Inferior parietal cortex (tissue), 1 donor: ENCODE results near the gene GNG3.
"Not testable (repeated sequence)": the region's sequence is repeated elsewhere in the genome, so short reads cannot be mapped to it uniquely, and the experiment has no call there.

Source experiments
- DNase-seq: peaks from one replicate; pipeline ENCODE4 v3.0.0-alpha.2; 2016; ENCODE audit errors: extremely low spot score

GNG3 gene

DNA sequence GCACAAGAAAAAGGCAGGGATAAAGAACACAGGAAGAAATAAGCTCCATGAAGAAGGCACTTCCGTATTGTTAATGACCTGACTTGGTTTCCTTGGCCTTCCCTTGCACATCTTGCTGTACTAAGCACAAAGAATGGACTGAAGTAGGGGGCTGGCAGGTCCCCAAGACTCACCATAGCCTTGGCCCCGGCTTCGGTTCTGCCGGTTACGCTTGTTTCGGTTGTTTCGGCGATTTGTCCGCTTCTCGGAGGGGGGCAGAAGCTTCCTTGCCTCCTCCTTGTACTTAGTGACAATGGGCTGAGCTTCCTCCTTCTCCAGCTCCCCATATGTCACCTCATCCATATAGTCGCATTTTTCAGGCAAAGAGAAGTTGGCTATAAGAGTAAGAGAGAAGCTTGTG lies 9.3 kb downstream of the GNG3 start:
- DNase-seq: no peak

GRCh38 chr11:62719302-62719978 lies 12.0 kb downstream of the GNG3 start:
- no peak for DNase-seq

GRCh38 chr11:62721994-62722393 lies 14.5 kb downstream of the GNG3 start:
- no peak for DNase-seq

GRCh38 chr11:62724171-62724570 lies 16.7 kb downstream of the GNG3 start:
- no peak for DNase-seq

GRCh38 chr11:62725646-62726045 lies 18.2 kb downstream of the GNG3 start:
- DNase-seq: no peak

DNA sequence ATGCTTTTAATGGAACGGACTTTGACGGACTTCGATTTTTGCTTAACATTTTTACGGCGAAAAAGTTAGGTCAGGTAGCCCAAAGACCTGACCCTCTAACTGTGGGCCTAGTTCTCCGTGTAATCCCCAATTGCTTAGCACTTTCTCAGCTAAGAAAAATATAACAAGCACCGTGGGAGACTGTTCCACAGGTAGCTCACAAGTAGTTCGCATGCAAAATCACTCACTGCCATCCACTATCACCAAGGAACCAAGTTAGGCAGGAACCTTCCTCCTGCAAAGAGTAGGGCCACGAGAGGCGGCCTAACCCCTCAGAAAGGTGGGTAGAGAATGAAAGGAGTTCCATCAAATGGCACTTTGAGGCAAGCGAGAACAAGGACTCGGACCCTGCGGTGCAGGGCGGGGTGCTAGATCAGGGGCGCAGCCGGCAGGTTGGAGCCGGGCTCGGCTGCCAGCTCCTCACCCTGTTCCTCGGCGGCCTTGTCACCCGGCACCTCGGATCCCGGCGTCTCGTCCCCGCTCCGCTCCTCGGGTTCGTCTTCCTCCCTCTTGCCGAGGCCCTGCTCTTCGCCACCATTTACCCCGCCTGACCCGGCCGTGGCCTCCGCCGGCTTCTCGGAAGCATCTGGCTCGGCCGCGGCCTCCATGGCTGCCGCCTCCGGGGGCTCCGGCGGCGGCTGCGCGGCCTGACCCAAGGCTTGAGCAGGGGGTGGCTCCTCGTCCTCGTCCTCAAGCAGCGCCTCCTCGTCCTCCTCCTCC lies 18.9 kb downstream of the GNG3 start:
- peak; percentile 7 for DNase-seq

- no peak for DNase-seq
Measured at GRCh38 chr11:62726915-62727164, 19.4 kb downstream of the GNG3 start.

GRCh38 chr11:62727165-62727871 lies 19.8 kb downstream of the GNG3 start, which contains the start of gene HNRNPUL2:
Gene HNRNPUL2 (minus strand): TSS chr11:62727457. CDS start chr11:62727156, 301 bp downstream.
- DNase-seq: peak; percentile 99

GRCh38 chr11:62727872-62728170 lies 20.3 kb downstream of the GNG3 start:
- peak; percentile 99 for DNase-seq

DNA sequence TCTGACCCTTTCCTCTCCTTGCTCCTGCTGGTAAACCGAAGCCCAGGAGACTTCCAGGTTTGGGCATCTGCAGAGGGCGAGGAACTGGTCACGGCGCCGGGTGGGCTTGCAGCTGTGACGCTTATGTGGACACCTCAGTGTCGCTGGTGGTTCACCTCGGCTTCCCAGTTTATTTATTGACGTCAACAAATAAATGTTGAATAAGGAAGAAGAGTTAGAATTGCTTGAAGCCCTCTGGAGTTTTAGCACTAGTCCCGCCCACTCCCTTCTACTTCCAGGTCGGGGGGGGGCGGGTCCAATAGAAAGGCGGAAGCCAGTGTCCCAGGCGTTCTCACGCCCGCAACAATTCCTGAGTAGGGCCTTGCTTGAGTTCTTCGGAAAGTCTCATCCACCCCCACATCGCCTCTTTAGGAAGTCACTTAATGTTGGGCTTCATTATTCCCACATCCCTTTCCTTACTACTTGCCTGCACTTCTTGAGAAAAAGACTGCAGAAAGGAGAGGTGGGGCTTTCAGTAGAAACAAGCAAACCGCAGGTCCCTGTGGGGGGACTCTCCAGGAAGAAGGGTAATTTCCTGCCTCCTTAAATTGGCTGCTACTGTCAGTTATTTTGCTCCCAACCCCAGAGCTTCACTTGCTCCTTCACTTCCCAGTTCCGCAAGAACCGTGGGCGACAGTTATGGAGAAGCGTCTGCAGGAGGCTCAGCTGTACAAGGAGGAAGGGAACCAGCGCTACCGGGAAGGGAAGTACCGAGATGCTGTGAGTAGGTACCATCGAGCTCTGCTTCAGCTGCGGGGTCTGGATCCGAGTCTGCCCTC lies 20.9 kb downstream of the GNG3 start, which contains the start of gene TTC9C:
TSS of gene TTC9C (plus strand) at position 316 of the 818 bp plus-strand sequence. CDS start at position 679, 363 bp downstream.
- peak; percentile 90 for DNase-seq

- not testable (repeated sequence) for DNase-seq
Measured at GRCh38 chr11:62730076-62730475, 22.6 kb downstream of the GNG3 start.

DNA sequence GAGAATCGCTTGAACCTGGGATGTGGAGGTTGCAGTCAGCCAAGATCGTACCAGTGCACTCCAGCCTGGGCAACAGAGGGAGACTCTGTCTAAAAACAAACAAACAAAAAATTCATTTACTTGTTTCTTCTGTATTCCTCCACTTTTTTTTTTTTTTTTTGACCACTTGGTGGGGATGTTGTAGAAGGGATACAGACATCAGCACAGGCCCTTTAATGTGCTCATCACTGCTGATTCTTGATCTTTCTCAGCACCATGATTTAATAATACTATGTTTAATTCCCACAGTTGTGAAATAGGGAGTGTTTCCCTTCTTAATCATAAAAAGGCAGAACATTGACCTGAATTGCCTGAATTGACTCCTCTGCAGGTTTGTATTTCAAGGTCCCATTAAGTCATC lies 25.4 kb downstream of the GNG3 start:
- peak; percentile 47 for DNase-seq

- DNase-seq: no peak
Measured at GRCh38 chr11:62737196-62737595, 29.7 kb downstream of the GNG3 start.

- peak; percentile 20 for DNase-seq
Measured at GRCh38 chr11:62747475-62748160, 40.1 kb downstream of the GNG3 start.

DNA sequence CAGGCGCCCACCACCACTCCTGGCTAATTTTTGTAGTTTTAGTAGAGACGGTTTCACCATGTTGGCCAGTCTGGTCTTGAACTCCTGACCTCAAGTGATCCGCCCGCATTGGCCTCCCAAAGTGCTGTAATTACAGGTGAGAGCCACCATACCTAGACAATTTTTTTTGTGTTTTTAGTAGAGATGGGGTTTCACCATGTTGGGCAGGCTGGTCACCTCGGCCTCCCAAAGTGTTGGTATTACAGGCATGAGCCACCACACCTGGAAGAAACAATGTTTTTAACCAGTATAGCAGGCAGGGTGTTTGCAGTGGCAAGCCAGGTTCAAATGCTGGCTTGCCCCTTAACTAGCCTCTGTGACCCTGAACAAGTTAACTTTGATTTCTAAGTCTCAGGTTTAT lies 42.5 kb downstream of the GNG3 start:
- DNase-seq: not testable (repeated sequence)

GRCh38 chr11:62752177-62752785 lies 44.8 kb downstream of the GNG3 start:
- no peak for DNase-seq

DNA sequence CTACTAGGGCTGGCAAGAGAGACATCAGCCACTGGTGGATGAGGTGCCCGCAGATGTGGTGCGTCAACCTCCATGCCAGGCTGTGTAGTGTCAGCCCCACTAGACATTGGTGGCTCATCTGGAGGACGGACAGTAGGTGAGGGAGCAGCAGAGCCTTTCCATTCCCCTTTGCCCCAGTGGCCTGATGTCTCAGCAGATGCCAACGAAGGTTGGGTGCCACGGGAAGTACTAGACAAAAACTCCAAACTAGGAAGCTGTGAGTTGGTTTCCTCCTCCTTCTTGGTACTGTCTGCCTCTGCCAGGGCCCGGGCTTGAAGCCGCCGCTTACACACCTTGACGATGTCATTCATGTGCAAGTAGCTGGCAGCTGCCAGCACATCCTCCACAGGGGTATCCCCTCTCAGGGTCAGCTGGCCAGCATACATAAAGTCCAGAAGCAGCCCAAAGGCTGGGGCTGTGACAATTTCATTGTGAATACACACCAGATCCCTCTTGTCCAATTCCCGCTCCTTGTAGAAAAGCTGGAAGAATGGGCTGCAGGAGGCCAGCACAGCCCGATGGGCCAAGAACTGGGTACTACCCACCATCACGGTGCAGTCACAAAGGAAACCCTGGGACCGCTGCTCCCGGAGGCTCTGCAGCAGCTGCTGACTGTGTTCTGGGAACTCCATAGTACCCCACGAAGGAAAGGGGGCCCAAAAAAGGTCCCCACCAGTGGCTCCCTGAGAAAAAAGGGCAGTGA lies 45.7 kb downstream of the GNG3 start:
- no peak for DNase-seq

GRCh38 chr11:62753736-62754603 lies 46.5 kb downstream of the GNG3 start, which contains the start of gene ZBTB3:
Gene ZBTB3 (minus strand): TSS chr11:62754160. CDS start chr11:62753664, 496 bp downstream.
- peak; percentile 99 for DNase-seq

GRCh38 chr11:62755086-62755615 lies 47.7 kb downstream of the GNG3 start:
- no peak for DNase-seq
